ENCODE measurements around the gene GNG10.

The GNG10 gene

GRCh38 chr9:111632695-111633388, 28.6 kb upstream of the GNG10 start:
- Histone ChIP-seq H3K9me3 (no peaks in the 10 kb centered on the region), H3K27me3 (ENCODE audit: low read depth) (no peaks in the 10 kb centered on the region), H3K4me1 (peaks cover 12% of the 10 kb centered on the region), H3K36me3 (replicated peaks) (no peaks in the 10 kb centered on the region), H3K4me3 (peak overlapping the region; percentile 65)
- DNase-seq (ENCODE audit: low spot score in 2 of 2), result peak; percentile 17 to 22
- in situ Hi-C loops (cut with MboI; ENCODE audit: low sequenced_read_pairs), result no loop called here

GRCh38 chr9:111633389-111633736, 28.0 kb upstream of the GNG10 start:
- no peak overlapping the region for H3K4me3 ChIP-seq
- in situ Hi-C loops (cut with MboI; ENCODE audit: low sequenced_read_pairs), result no loop called here
- no peak for DNase-seq (ENCODE audit: low spot score in 2 of 2)
- H3K27me3 ChIP-seq (ENCODE audit: low read depth), result no peaks in the 10 kb centered on the region
- H3K4me1 ChIP-seq, result peaks cover 17% of the 10 kb centered on the region
- no peaks in the 10 kb centered on the region for H3K36me3 ChIP-seq (replicated peaks)
- no peaks in the 10 kb centered on the region for H3K9me3 ChIP-seq

GRCh38 chr9:111634860-111635259, 26.5 kb upstream of the GNG10 start:
- Histone ChIP-seq H3K9me3 (no peaks in the 10 kb centered on the region), H3K4me1 (peaks cover 19% of the 10 kb centered on the region), H3K36me3 (replicated peaks) (no peaks in the 10 kb centered on the region), H3K4me3 (no peak overlapping the region), H3K27me3 (ENCODE audit: low read depth) (no peaks in the 10 kb centered on the region)
- DNase-seq (ENCODE audit: low spot score in 2 of 2), result no peak
- in situ Hi-C loops (cut with MboI; ENCODE audit: low sequenced_read_pairs), result no loop called here

GRCh38 chr9:111637421-111637950, 23.9 kb upstream of the GNG10 start:
- H3K27me3 ChIP-seq (ENCODE audit: low read depth), result no peaks in the 10 kb centered on the region
- H3K4me3 ChIP-seq, result no peak overlapping the region
- H3K9me3 ChIP-seq, result no peaks in the 10 kb centered on the region
- H3K4me1 ChIP-seq, result peaks cover 13% of the 10 kb centered on the region
- DNase-seq (ENCODE audit: low spot score in 2 of 2), result no peak
- H3K36me3 ChIP-seq (replicated peaks), result no peaks in the 10 kb centered on the region
- in situ Hi-C loops (cut with MboI; ENCODE audit: low sequenced_read_pairs), result no loop called here

- in situ Hi-C loops (cut with MboI; ENCODE audit: low sequenced_read_pairs), result no loop called here
- DNase-seq (ENCODE audit: low spot score in 2 of 2), result no peak
- Histone ChIP-seq H3K9me3 (no peaks in the 10 kb centered on the region), H3K27me3 (ENCODE audit: low read depth) (no peaks in the 10 kb centered on the region), H3K36me3 (replicated peaks) (peaks cover 19% of the 10 kb centered on the region), H3K4me3 (no peak overlapping the region), H3K4me1 (no peaks in the 10 kb centered on the region)
These were observed 17.1 kb upstream of the GNG10 start for GRCh38 chr9:111644195-111644772.

- in situ Hi-C loops (cut with MboI; ENCODE audit: low sequenced_read_pairs), result no loop called here
- Histone ChIP-seq H3K36me3 (replicated peaks) (peaks cover 25% of the 10 kb centered on the region), H3K27me3 (ENCODE audit: low read depth) (no peaks in the 10 kb centered on the region), H3K4me1 (no peaks in the 10 kb centered on the region), H3K9me3 (no peaks in the 10 kb centered on the region), H3K4me3 (no peak overlapping the region)
- no peak for DNase-seq (ENCODE audit: low spot score in 2 of 2)
These were observed 15.6 kb upstream of the GNG10 start for GRCh38 chr9:111645806-111646205.

- Histone ChIP-seq H3K27me3 (ENCODE audit: low read depth) (no peaks in the 10 kb centered on the region), H3K4me1 (no peaks in the 10 kb centered on the region), H3K4me3 (no peak overlapping the region), H3K9me3 (no peaks in the 10 kb centered on the region), H3K36me3 (replicated peaks) (peaks cover 25% of the 10 kb centered on the region)
- no peak for DNase-seq (ENCODE audit: low spot score in 2 of 2)
- in situ Hi-C loops (cut with MboI; ENCODE audit: low sequenced_read_pairs), result no loop called here
These were observed 15.0 kb upstream of the GNG10 start for GRCh38 chr9:111646417-111646816.

GRCh38 chr9:111648066-111648465, 13.3 kb upstream of the GNG10 start:
- in situ Hi-C loops (cut with MboI; ENCODE audit: low sequenced_read_pairs), result no loop called here
- H3K4me3 ChIP-seq, result no peak overlapping the region
- H3K9me3 ChIP-seq, result no peaks in the 10 kb centered on the region
- peaks cover 26% of the 10 kb centered on the region for H3K36me3 ChIP-seq (replicated peaks)
- H3K27me3 ChIP-seq (ENCODE audit: low read depth), result no peaks in the 10 kb centered on the region
- DNase-seq (ENCODE audit: low spot score in 2 of 2), result no peak
- H3K4me1 ChIP-seq, result no peaks in the 10 kb centered on the region

GRCh38 chr9:111649016-111649415, 12.4 kb upstream of the GNG10 start:
- DNase-seq (ENCODE audit: low spot score in 2 of 2), result no peak
- H3K36me3 ChIP-seq (replicated peaks), result peaks cover 29% of the 10 kb centered on the region
- no peaks in the 10 kb centered on the region for H3K27me3 ChIP-seq (ENCODE audit: low read depth)
- H3K9me3 ChIP-seq, result no peaks in the 10 kb centered on the region
- H3K4me3 ChIP-seq, result no peak overlapping the region
- H3K4me1 ChIP-seq, result no peaks in the 10 kb centered on the region
- in situ Hi-C loops (cut with MboI; ENCODE audit: low sequenced_read_pairs), result no loop called here

- no peak overlapping the region for H3K4me3 ChIP-seq
- peaks cover 9% of the 10 kb centered on the region; the same call in 1 of the 2 replicates for H3K4me1 ChIP-seq
- in situ Hi-C loops (cut with MboI; ENCODE audit: low sequenced_read_pairs), result no loop called here
- no peaks in the 10 kb centered on the region for H3K27me3 ChIP-seq (ENCODE audit: low read depth)
- peaks cover 21% of the 10 kb centered on the region for H3K36me3 ChIP-seq (replicated peaks)
- DNase-seq (ENCODE audit: low spot score in 2 of 2), result peak; percentile 50 to 68
- no peaks in the 10 kb centered on the region for H3K9me3 ChIP-seq
These were observed 4.4 kb upstream of the GNG10 start for GRCh38 chr9:111657051-111657450.

- Histone ChIP-seq H3K9me3 (no peaks in the 10 kb centered on the region), H3K27me3 (ENCODE audit: low read depth) (no peaks in the 10 kb centered on the region), H3K36me3 (replicated peaks) (peaks cover 11% of the 10 kb centered on the region), H3K4me3 (no peak overlapping the region), H3K4me1 (peaks cover 17% of the 10 kb centered on the region)
- no peak for DNase-seq (ENCODE audit: low spot score in 2 of 2)
- in situ Hi-C loops (cut with MboI; ENCODE audit: low sequenced_read_pairs), result no loop called here
These were observed 2.5 kb upstream of the GNG10 start for GRCh38 chr9:111658943-111659342.

GRCh38 chr9:111659691-111660090, 1.7 kb upstream of the GNG10 start:
- Histone ChIP-seq H3K9me3 (no peaks in the 10 kb centered on the region), H3K36me3 (replicated peaks) (peaks cover 3% of the 10 kb centered on the region), H3K27me3 (ENCODE audit: low read depth) (no peaks in the 10 kb centered on the region), H3K4me3 (no peak overlapping the region), H3K4me1 (peaks cover 17% of the 10 kb centered on the region)
- in situ Hi-C loops (cut with MboI; ENCODE audit: low sequenced_read_pairs), result no loop called here
- no peak for DNase-seq (ENCODE audit: low spot score in 2 of 2)

GRCh38 chr9:111661802-111662521, 557 bp downstream of the GNG10 start:
- Histone ChIP-seq H3K4me3 (peak overlapping the region; percentile 60), H3K36me3 (replicated peaks) (peaks cover 10% of the 10 kb centered on the region), H3K9me3 (no peaks in the 10 kb centered on the region), H3K4me1 (peaks cover 12% of the 10 kb centered on the region), H3K27me3 (ENCODE audit: low read depth) (no peaks in the 10 kb centered on the region)
- peak; percentile 6 to 35 for DNase-seq (ENCODE audit: low spot score in 2 of 2)
- in situ Hi-C loops (cut with MboI; ENCODE audit: low sequenced_read_pairs), result no loop called here

Data from HAP-1 (cell line).